HFF-Myc (cell line): Measurements from ENCODE around the gene TTC23L.

Experiments
- DNase-seq: peaks from one replicate; pipeline ENCODE4 v3.0.0-alpha.2; 2011; ENCODE audit warnings: low read depth; ENCODE audit errors: extremely low read depth
- H3K4me3 ChIP-seq: replicated peaks from 2 replicates; pipeline ENCODE4 v1.5.1; 2011; ENCODE audit warnings: low read depth, mild to moderate bottlenecking, control low read depth, low read length
- CTCF ChIP-seq: IDR thresholded peaks from 2 replicates; pipeline ENCODE4 v1.5.1; 2012; ENCODE audit warnings: mild to moderate bottlenecking, low read depth, low read length, control low read depth; ENCODE audit errors: missing control alignments

The TTC23L gene

DNA sequence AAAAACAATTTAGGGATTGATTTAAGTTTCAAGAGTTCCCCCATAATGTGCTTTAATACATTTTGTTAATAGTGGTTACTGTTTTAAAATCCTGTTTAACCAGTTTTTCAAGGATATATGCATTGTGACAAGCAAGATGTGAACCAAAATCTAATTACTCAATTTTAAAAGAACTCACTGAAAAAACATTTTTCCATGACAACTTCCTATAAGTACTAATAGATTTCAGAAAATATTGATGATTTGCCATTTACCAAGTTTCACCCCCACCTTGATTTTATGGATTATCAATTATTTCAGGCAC lies 85.5 kb downstream of the TTC23L start:
- no peak for DNase-seq
- TF ChIP-seq CTCF = no peak
- no peak overlapping the region for H3K4me3 ChIP-seq

GRCh38 chr5:34926318-34926888 lies 87.4 kb downstream of the TTC23L start:
- DNase-seq = no peak
- no peak for TF ChIP-seq CTCF
- no peak overlapping the region for H3K4me3 ChIP-seq

GRCh38 chr5:34927785-34928184 lies 88.8 kb downstream of the TTC23L start:
- TF ChIP-seq CTCF = no peak
- H3K4me3 ChIP-seq = no peak overlapping the region
- DNase-seq = no peak

- DNase-seq = no peak
- no peak for TF ChIP-seq CTCF
- no peak overlapping the region for H3K4me3 ChIP-seq
Measured at GRCh38 chr5:34928267-34928666, 89.3 kb downstream of the TTC23L start.

DNA sequence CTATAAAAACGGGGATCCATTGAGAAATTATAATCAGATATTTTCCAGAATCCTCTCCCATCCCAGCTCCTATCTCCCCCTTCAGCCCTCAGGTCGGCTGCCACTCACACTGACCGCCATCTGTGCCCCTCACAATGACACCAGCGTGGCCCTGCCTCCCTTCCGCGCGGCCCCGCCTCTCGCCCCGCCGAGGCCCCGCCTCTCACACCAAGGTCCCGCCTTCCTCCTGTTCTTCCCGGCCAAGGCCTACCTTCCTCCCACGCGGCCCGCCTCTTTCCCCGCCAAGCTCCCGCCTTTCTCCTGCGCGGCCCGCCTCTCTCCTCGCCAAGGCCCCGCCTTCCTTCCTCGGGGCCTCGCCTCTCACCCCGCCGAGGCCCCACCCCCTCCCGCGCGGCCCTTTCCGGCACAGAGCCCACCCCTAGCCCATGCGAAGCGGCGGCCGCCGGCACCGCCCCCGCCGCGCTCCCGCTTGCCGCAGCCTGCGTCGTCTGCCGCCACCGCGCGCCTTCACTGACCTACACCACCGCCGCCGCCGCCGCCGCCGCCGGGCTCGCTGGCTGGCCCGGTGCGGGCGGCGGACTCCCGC lies 90.3 kb downstream of the TTC23L start, which contains the start of gene DNAJC21:
TSS of gene DNAJC21 (plus strand) at position 426 of the 586 bp plus-strand sequence. CDS start 261 bp downstream, outside the sequence.
- peak; percentile 63 for DNase-seq
- no peak for TF ChIP-seq CTCF
- peak within 1 kb of the TSS; percentile 82 for H3K4me3 ChIP-seq

DNA sequence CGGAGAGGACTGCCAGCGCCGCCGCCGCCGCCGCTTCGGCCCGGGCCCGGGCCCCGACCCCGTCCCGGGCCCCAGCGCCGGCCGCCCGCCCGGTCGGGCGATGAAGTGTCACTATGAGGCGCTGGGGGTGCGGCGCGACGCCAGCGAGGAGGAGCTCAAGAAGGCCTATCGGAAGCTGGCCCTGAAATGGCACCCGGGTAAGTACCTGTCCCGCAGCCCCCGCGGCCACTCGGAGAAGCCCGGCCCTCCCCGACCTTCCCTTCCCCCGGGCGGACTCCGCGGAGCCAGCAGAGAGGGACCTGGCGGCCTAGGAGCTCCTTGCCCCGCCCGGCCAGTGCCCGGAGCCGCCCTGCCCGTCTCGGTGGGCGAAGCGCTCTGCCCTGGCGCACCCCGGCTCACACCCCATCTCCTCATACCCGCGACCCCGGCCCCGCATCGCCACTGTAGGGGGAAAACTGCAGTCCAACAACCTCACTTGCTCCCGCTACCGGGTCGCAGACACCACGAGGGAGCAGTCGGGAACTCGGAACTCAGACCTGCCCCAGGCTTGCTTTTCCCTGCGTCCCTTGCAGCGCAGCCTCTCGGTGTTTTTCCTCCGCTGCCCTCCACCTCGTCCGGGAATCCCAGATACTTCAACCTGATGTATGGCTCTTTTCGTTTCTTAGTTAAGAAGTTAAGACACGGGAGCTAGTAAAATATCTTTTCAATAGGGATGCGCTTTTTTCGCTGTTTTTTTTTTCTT lies 90.9 kb downstream of the TTC23L start:
- DNase-seq = no peak
- no peak for TF ChIP-seq CTCF
- H3K4me3 ChIP-seq = peak overlapping the region; percentile 82
